ENCODE data around the gene CDH7. TPM values are rescaled to one million over a fixed set of nuclear protein-coding genes. Genes with fewer than 3 reads are reported as not detected.

Gene CDH7
- total RNA-seq, 1 experiment from 2014 or later: not detected

GRCh38 chr18:65808759-65809158, 57.9 kb downstream of the CDH7 start:
- Histone ChIP-seq H3K4me1 (replicated peaks; ENCODE audit: insufficient read depth) (no peaks in the 10 kb centered on the region), H3F3A (ENCODE audit: insufficient read depth, low read depth) (no peaks in the 10 kb centered on the region), H3K27ac (no peak overlapping the region), H3K4me3 (no peak overlapping the region), H3K9me2 (ENCODE audit: insufficient read depth) (no peaks in the 10 kb centered on the region), H2AFZ (no peak overlapping the region), H3K9me3 (ENCODE audit: insufficient read depth, low read depth) (no peaks in the 10 kb centered on the region), H3K36me3 (ENCODE audit: low read depth) (no peaks in the 10 kb centered on the region), H3K27me3 (ENCODE audit: insufficient read depth, low read depth) (no peaks in the 10 kb centered on the region), H4K20me1 (ENCODE audit: insufficient read depth) (no peaks in the 10 kb centered on the region), H3K4me2 (no peak overlapping the region), H3K79me2 (ENCODE audit: low read depth) (no peaks in the 10 kb centered on the region)
- BruUV-seq (replicated peaks): no TSS peak
- CTCF ChIA-PET: no interaction called here
- intact Hi-C loops (cut with micrococcal nuclease; ENCODE audit: unreplicated experiment): no loop called here
- POLR2A ChIA-PET (ENCODE audit: unreplicated experiment): no interaction called here
- DNase-seq: no peak
- TF ChIP-seq EZH2 (IDR thresholded peaks at IDR 0.05; ENCODE audit: low read depth): no peak
- TF ChIP-seq CTCF (conservative IDR thresholded peaks at IDR 0.05): no peak

GRCh38 chr18:65811307-65811706, 60.5 kb downstream of the CDH7 start:
- intact Hi-C loops (cut with micrococcal nuclease; ENCODE audit: unreplicated experiment): no loop called here
- Histone ChIP-seq H3K4me3 (no peak overlapping the region), H3K9me3 (ENCODE audit: insufficient read depth, low read depth) (no peaks in the 10 kb centered on the region), H3F3A (ENCODE audit: insufficient read depth, low read depth) (no peaks in the 10 kb centered on the region), H3K9me2 (ENCODE audit: insufficient read depth) (no peaks in the 10 kb centered on the region), H3K79me2 (ENCODE audit: low read depth) (no peaks in the 10 kb centered on the region), H3K4me2 (no peak overlapping the region), H3K4me1 (replicated peaks; ENCODE audit: insufficient read depth) (no peaks in the 10 kb centered on the region), H3K27ac (no peak overlapping the region), H2AFZ (0 out of 2 replicates have a peak overlapping the region, but pooled peaks have one; percentile 12), H3K36me3 (ENCODE audit: low read depth) (no peaks in the 10 kb centered on the region), H4K20me1 (ENCODE audit: insufficient read depth) (no peaks in the 10 kb centered on the region), H3K27me3 (ENCODE audit: insufficient read depth, low read depth) (no peaks in the 10 kb centered on the region)
- ChIA-PET POLR2A (ENCODE audit: unreplicated experiment) (no interaction called here), CTCF (no interaction called here)
- TF ChIP-seq CTCF (conservative IDR thresholded peaks at IDR 0.05) (no peak), EZH2 (IDR thresholded peaks at IDR 0.05; ENCODE audit: low read depth) (no peak)
- BruUV-seq (replicated peaks): no TSS peak
- no peak for DNase-seq

GRCh38 chr18:65815506-65815905, 64.7 kb downstream of the CDH7 start:
- Histone ChIP-seq H3K4me3 (no peak overlapping the region), H3F3A (ENCODE audit: insufficient read depth, low read depth) (no peaks in the 10 kb centered on the region), H3K9me2 (ENCODE audit: insufficient read depth) (no peaks in the 10 kb centered on the region), H4K20me1 (ENCODE audit: insufficient read depth) (no peaks in the 10 kb centered on the region), H2AFZ (no peak overlapping the region), H3K27ac (no peak overlapping the region), H3K79me2 (ENCODE audit: low read depth) (no peaks in the 10 kb centered on the region), H3K4me1 (replicated peaks; ENCODE audit: insufficient read depth) (no peaks in the 10 kb centered on the region), H3K9me3 (ENCODE audit: insufficient read depth, low read depth) (no peaks in the 10 kb centered on the region), H3K27me3 (ENCODE audit: insufficient read depth, low read depth) (no peaks in the 10 kb centered on the region), H3K4me2 (no peak overlapping the region), H3K36me3 (ENCODE audit: low read depth) (no peaks in the 10 kb centered on the region)
- DNase-seq: no peak
- intact Hi-C loops (cut with micrococcal nuclease; ENCODE audit: unreplicated experiment): no loop called here
- no TSS peak for BruUV-seq (replicated peaks)
- CTCF ChIA-PET: no interaction called here
- no peak for TF ChIP-seq CTCF (conservative IDR thresholded peaks at IDR 0.05)
- TF ChIP-seq EZH2 (IDR thresholded peaks at IDR 0.05; ENCODE audit: low read depth): no peak
- POLR2A ChIA-PET (ENCODE audit: unreplicated experiment): no interaction called here

All from PC-9 (cell line).